ENCODE measurements around the gene IGFALS. TPM values are rescaled to one million over a fixed set of nuclear protein-coding genes. Genes with fewer than 3 reads are reported as not detected.

Gene IGFALS
- total RNA-seq, 2 donors from 2014 or later = not detected

- no peak overlapping the region for H3K27ac ChIP-seq
- TF ChIP-seq, protein P1, sequence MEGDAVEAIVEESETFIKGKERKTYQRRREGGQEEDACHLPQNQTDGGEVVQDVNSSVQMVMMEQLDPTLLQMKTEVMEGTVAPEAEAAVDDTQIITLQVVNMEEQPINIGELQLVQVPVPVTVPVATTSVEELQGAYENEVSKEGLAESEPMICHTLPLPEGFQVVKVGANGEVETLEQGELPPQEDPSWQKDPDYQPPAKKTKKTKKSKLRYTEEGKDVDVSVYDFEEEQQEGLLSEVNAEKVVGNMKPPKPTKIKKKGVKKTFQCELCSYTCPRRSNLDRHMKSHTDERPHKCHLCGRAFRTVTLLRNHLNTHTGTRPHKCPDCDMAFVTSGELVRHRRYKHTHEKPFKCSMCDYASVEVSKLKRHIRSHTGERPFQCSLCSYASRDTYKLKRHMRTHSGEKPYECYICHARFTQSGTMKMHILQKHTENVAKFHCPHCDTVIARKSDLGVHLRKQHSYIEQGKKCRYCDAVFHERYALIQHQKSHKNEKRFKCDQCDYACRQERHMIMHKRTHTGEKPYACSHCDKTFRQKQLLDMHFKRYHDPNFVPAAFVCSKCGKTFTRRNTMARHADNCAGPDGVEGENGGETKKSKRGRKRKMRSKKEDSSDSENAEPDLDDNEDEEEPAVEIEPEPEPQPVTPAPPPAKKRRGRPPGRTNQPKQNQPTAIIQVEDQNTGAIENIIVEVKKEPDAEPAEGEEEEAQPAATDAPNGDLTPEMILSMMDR (IDR thresholded peaks at IDR 0.05) = no peak
- H3K27me3 ChIP-seq = no peaks in the 10 kb centered on the region
- no peaks in the 10 kb centered on the region for H3K4me1 ChIP-seq
- DNase-seq (ENCODE audit: low spot score) = no peak
- H3K9me3 ChIP-seq = no peaks in the 10 kb centered on the region
- peaks cover 5% of the 10 kb centered on the region for H3K36me3 ChIP-seq
- no peak overlapping the region for H3K4me3 ChIP-seq
These were observed 841 bp upstream of the IGFALS start for GRCh38 chr16:1794221-1794871.

DNA sequence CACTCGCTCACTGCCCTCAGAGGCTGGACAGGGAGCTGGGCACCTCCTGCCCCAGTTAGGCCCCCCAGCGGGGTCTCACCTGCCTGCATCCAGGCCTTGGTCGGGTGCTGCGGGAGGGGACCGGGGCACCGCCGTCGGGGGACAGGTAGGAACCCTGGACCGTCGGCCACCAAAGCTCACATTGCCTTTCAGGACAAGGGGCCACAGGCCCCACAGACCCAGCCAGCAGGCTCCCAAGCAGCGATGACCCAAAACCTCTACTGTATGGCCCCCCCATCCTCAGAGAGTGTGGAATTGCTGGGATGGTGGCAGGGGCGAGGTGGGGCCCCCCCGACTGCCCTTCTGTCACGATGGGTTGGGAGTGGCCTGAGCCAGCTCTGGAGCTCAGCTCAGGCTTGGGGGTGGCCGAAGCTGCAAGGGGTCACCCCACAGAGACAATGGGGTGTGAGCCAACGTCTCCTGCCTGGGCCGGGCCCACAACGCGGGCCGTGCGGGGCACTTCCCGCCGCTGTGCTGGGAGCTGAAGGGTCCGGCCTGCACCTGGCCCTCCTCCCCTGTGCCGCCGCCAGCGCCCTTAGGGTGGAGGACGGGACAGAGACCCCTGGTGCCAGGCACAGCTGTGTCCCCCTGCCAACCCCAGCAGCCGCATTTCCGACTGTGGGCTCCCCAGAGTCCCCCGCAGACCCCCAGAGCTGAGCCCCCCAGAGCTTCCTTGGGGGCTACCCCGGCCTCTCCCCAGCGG is 498 bp downstream of the IGFALS start:
- no peak overlapping the region for H3K4me3 ChIP-seq
- DNase-seq (ENCODE audit: low spot score) = no peak

GRCh38 chr16:1791943-1792812 is 1.3 kb downstream of the IGFALS start:
- Histone ChIP-seq H3K27me3 (no peaks in the 10 kb centered on the region), H3K27ac (no peak overlapping the region), H3K36me3 (peaks cover 15% of the 10 kb centered on the region), H3K4me3 (no peak overlapping the region), H3K4me1 (no peaks in the 10 kb centered on the region), H3K9me3 (no peaks in the 10 kb centered on the region)
- DNase-seq (ENCODE audit: low spot score) = no peak
- TF ChIP-seq, protein P1 (IDR thresholded peaks at IDR 0.05) = no peak

More for the DNA sequence above, 498 bp downstream of the IGFALS start:
- TF ChIP-seq, protein P1 (IDR thresholded peaks at IDR 0.05) = no peak
- Histone ChIP-seq H3K27me3 (no peaks in the 10 kb centered on the region), H3K36me3 (peaks cover 14% of the 10 kb centered on the region), H3K9me3 (no peaks in the 10 kb centered on the region), H3K4me1 (no peaks in the 10 kb centered on the region), H3K27ac (no peak overlapping the region)

DNA sequence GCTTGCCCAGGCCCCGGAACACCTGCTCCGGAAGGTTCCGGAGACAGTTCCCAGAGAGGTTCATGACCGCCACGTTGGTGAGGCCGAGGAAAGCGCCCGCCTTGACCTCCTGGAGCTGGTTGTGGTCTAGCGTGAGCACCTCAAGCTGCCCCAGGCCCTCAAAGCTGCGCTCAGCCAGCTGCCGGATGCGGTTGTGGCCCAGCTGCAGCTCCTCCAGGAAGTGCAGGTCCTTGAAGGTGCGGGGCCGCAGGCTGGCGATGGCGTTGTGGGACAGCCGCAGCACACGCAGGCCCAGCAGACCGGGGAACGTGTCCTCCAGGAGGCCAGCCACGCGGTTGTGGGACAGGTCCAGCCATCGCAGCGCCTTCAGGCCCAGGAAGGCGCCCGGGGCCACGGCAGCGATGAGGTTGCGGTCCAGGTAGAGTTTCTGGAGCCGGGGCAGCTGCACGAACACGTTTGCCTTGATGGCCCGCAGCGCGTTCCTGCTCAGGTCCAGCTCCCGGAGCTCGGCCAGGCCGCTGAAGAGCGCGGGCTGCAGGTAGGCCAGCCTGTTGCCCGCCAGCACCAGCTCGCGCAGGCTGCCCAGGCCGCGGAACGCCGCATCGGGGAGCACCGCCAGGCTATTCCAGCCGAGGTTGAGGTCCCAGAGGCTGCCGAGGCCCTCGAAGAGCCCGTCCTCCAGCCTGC is 2.1 kb downstream of the IGFALS start:
- peaks cover 23% of the 10 kb centered on the region for H3K36me3 ChIP-seq

More for the DNA sequence above, 2.1 kb downstream of the IGFALS start:
- DNase-seq (ENCODE audit: low spot score) = no peak
- H3K4me3 ChIP-seq = no peak overlapping the region
- no peaks in the 10 kb centered on the region for H3K9me3 ChIP-seq
- H3K27me3 ChIP-seq = no peaks in the 10 kb centered on the region
- H3K27ac ChIP-seq = no peak overlapping the region
- TF ChIP-seq, protein P1 (IDR thresholded peaks at IDR 0.05) = no peak
- no peaks in the 10 kb centered on the region for H3K4me1 ChIP-seq

All from right atrium auricular region (tissue), 2 donors.